Measurements from ENCODE around the gene MBNL2.

The MBNL2 gene

DNA sequence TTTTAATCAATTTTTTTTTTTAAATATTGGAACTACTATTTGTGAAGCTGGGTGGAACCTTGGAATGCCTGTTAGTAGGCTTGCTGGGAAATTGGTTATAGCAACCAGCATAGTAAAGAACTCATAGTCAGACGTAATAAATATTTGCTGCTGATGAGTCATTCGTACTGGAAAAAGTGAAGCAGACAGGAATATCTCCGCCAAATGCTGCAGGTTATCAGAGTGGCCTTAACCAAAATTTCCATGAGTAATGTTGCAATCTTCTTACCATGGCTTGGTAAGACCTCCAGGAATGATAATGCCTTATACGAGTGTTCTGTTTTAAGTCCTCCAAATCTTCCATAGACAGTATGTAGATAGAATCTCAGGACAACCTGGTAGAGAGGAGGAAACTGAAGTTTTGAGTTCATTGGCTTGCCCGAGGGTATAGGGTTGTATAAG lies 34.2 kb downstream of the MBNL2 start:
- Histone ChIP-seq H3K9ac (ENCODE audit: low read depth, low read length, poor library complexity) (no peak overlapping the region), H3K27ac (replicated peaks; ENCODE audit: low read length) (no peak overlapping the region), H3K4me3 (ENCODE audit: low read length in 2 of 2) (no peak overlapping the region), H2BK15ac (ENCODE audit: low read length) (no peak overlapping the region), H4K91ac (ENCODE audit: low read depth, low read length, poor library complexity) (no peak overlapping the region), H3K4me1 (ENCODE audit: control insufficient read depth in 2 of 2, insufficient read depth in 1 of 2, low read depth in 1 of 2, low read length in 2 of 2) (peaks cover 4 to 5% of the 10 kb centered on the region in 2 donors), H3K9me3 (replicated peaks in 1 of 2; ENCODE audit: control insufficient read depth in 2 of 2, insufficient read depth in 1 of 2, low read depth in 1 of 2, low read length in 2 of 2) (no peaks in the 10 kb centered on the region), H3K14ac (ENCODE audit: low read length) (no peak overlapping the region), H3K79me1 (ENCODE audit: low read depth, low read length) (peaks cover 3% of the 10 kb centered on the region), H3K36me3 (replicated peaks in 1 of 2; ENCODE audit: control insufficient read depth in 2 of 2, insufficient read depth in 2 of 2, low read length in 2 of 2) (no peaks in the 10 kb centered on the region), H3K4me2 (ENCODE audit: insufficient read depth, low read length, poor library complexity, severe bottlenecking) (no peak overlapping the region), H3K4ac (ENCODE audit: low read length) (no peak overlapping the region), H2BK120ac (ENCODE audit: low read depth, low read length) (no peak overlapping the region), H2BK12ac (ENCODE audit: low read length) (no peak overlapping the region), H3K18ac (ENCODE audit: low read length) (no peak overlapping the region), H3K23ac (ENCODE audit: low read depth, low read length, poor library complexity) (no peak overlapping the region), H3K27me3 (ENCODE audit: control insufficient read depth in 3 of 3, insufficient read depth in 3 of 3, low read depth in 1 of 3, low read length in 3 of 3) (no peaks in the 10 kb centered on the region), H2AK5ac (ENCODE audit: low read depth, low read length) (no peak overlapping the region), H2BK5ac (ENCODE audit: low read length) (no peak overlapping the region), H4K8ac (ENCODE audit: low read depth, low read length) (no peak overlapping the region), H2AFZ (ENCODE audit: low read length) (no peak overlapping the region)
- no peak for DNase-seq (ENCODE audit: low spot score)
- no CpG with 5 or more reads among the region's 5 CpGs for WGBS, 2 donors (ENCODE audit: extremely low coverage in 2 of 2, insufficient read length in 2 of 2, insufficient replicate concordance in 1 of 2)

DNA sequence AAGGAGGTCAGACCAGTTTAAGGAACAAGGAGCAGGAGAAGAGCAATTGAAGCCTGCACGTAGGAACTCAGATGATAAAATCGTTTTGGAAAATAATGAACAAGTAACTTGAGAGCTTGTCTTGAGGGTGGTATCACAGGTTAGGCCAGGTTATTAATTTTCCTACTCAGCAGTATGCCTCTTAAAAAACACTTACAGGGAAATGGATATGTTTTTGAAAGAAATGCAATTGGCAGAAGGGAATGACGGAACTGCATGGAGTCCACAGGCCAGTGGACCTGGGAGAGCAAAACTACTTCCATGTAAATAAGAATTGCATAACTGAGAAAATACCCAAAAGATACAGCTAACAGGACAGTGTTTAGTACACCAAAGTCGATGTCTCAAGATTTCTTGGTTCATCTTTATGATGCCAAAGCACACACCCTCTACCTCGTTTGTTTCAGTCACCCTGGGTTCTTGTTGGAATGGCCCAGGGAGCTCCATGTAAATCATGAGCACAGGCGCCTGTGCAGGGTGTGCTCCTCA lies 35.2 kb downstream of the MBNL2 start:
- no peak overlapping the region for H3K14ac ChIP-seq (ENCODE audit: low read length)
- H3K36me3 ChIP-seq (replicated peaks in 1 of 2; ENCODE audit: control insufficient read depth in 2 of 2, insufficient read depth in 2 of 2, low read length in 2 of 2): no peaks in the 10 kb centered on the region
- H3K9ac ChIP-seq (ENCODE audit: low read depth, low read length, poor library complexity): no peak overlapping the region
- H2AFZ ChIP-seq (ENCODE audit: low read length): no peak overlapping the region
- H2BK12ac ChIP-seq (ENCODE audit: low read length): no peak overlapping the region
- H4K8ac ChIP-seq (ENCODE audit: low read depth, low read length): no peak overlapping the region
- H3K4me1 ChIP-seq (ENCODE audit: control insufficient read depth in 2 of 2, insufficient read depth in 1 of 2, low read depth in 1 of 2, low read length in 2 of 2): peaks cover 5 to 6% of the 10 kb centered on the region in 2 donors
- no peak overlapping the region for H3K4ac ChIP-seq (ENCODE audit: low read length)
- no peak overlapping the region for H2AK5ac ChIP-seq (ENCODE audit: low read depth, low read length)
- H3K18ac ChIP-seq (ENCODE audit: low read length): no peak overlapping the region
- WGBS, 2 donors (ENCODE audit: extremely low coverage in 2 of 2, insufficient read length in 2 of 2, insufficient replicate concordance in 1 of 2): no CpG with 5 or more reads among the region's 6 CpGs
- H3K9me3 ChIP-seq (replicated peaks in 1 of 2; ENCODE audit: control insufficient read depth in 2 of 2, insufficient read depth in 1 of 2, low read depth in 1 of 2, low read length in 2 of 2): no peaks in the 10 kb centered on the region
- no peak overlapping the region for H3K4me3 ChIP-seq (ENCODE audit: low read length in 2 of 2)
- H3K23ac ChIP-seq (ENCODE audit: low read depth, low read length, poor library complexity): no peak overlapping the region
- no peaks in the 10 kb centered on the region for H3K27me3 ChIP-seq (ENCODE audit: control insufficient read depth in 3 of 3, insufficient read depth in 3 of 3, low read depth in 1 of 3, low read length in 3 of 3)
- H3K27ac ChIP-seq (replicated peaks; ENCODE audit: low read length): no peak overlapping the region
- no peak overlapping the region for H3K4me2 ChIP-seq (ENCODE audit: insufficient read depth, low read length, poor library complexity, severe bottlenecking)
- no peak overlapping the region for H4K91ac ChIP-seq (ENCODE audit: low read depth, low read length, poor library complexity)
- peaks cover 3% of the 10 kb centered on the region for H3K79me1 ChIP-seq (ENCODE audit: low read depth, low read length)
- H2BK15ac ChIP-seq (ENCODE audit: low read length): no peak overlapping the region
- H2BK120ac ChIP-seq (ENCODE audit: low read depth, low read length): no peak overlapping the region
- no peak for DNase-seq (ENCODE audit: low spot score)
- H2BK5ac ChIP-seq (ENCODE audit: low read length): no peak overlapping the region

DNA sequence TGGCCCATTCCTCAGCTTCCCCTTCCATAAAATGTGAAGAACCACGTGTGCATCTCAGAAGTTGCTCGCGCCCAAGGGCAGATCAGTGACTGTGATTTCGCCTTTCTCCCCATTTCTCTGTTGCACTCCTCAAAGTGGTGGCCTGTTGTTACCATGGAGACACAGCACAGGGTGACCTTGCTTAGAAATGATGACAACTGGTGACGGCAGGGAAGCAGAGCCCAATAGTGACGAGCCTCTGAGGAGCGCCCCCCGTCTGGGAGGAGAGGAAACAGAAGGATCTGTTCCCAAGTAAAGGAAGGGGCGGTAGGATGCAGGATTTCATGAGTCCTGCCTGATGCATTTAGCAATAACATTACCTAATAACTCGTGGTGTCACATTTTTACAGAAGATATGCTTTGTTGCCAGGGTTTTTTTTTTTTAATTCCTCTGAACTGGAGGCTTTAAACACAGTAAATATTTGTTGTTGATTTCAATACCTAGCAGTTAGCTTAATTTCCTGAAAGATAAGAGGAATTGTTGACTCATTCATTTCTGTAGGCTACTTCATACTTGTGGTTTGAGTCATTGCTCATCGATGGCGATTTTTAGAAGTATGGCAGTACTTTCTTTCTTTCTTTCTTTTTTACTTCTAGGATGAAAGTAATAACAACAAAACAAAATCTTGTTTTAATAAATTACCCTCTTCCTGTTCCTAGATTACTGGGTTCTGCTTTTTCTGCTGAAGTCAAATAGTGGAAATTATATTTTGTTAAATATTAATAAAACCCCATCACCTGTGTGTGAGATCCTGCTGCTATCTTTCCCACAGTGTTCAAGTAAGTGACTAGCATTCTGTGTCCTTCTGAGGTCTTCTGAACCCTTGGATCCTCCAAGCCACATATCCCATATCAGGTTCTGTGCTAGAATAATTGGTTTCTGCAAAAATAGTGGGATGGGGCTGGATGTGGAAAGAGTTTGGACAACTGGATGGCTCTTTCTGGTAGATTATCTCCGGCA lies 36.0 kb downstream of the MBNL2 start:
- H3K4me2 ChIP-seq (ENCODE audit: insufficient read depth, low read length, poor library complexity, severe bottlenecking): no peak overlapping the region
- no peaks in the 10 kb centered on the region for H3K27me3 ChIP-seq (ENCODE audit: control insufficient read depth in 3 of 3, insufficient read depth in 3 of 3, low read depth in 1 of 3, low read length in 3 of 3)
- H4K8ac ChIP-seq (ENCODE audit: low read depth, low read length): no peak overlapping the region
- H3K4me3 ChIP-seq (ENCODE audit: low read length in 2 of 2): no peak overlapping the region
- no peak overlapping the region for H4K91ac ChIP-seq (ENCODE audit: low read depth, low read length, poor library complexity)
- H3K36me3 ChIP-seq (replicated peaks in 1 of 2; ENCODE audit: control insufficient read depth in 2 of 2, insufficient read depth in 2 of 2, low read length in 2 of 2): no peaks in the 10 kb centered on the region
- no CpG with 5 or more reads among the region's 13 CpGs for WGBS, 2 donors (ENCODE audit: extremely low coverage in 2 of 2, insufficient read length in 2 of 2, insufficient replicate concordance in 1 of 2)
- no peak for DNase-seq (ENCODE audit: low spot score)
- H3K9me3 ChIP-seq (replicated peaks in 1 of 2; ENCODE audit: control insufficient read depth in 2 of 2, insufficient read depth in 1 of 2, low read depth in 1 of 2, low read length in 2 of 2): no peaks in the 10 kb centered on the region
- peaks cover 3% of the 10 kb centered on the region for H3K79me1 ChIP-seq (ENCODE audit: low read depth, low read length)
- no peak overlapping the region for H2BK120ac ChIP-seq (ENCODE audit: low read depth, low read length)
- H3K18ac ChIP-seq (ENCODE audit: low read length): no peak overlapping the region
- no peak overlapping the region for H2BK12ac ChIP-seq (ENCODE audit: low read length)
- H3K4ac ChIP-seq (ENCODE audit: low read length): no peak overlapping the region
- no peak overlapping the region for H3K14ac ChIP-seq (ENCODE audit: low read length)
- no peak overlapping the region for H2AFZ ChIP-seq (ENCODE audit: low read length)
- no peak overlapping the region for H2AK5ac ChIP-seq (ENCODE audit: low read depth, low read length)
- peaks cover 5 to 6% of the 10 kb centered on the region in 2 donors for H3K4me1 ChIP-seq (ENCODE audit: control insufficient read depth in 2 of 2, insufficient read depth in 1 of 2, low read depth in 1 of 2, low read length in 2 of 2)
- no peak overlapping the region for H2BK15ac ChIP-seq (ENCODE audit: low read length)
- no peak overlapping the region for H3K9ac ChIP-seq (ENCODE audit: low read depth, low read length, poor library complexity)
- no peak overlapping the region for H2BK5ac ChIP-seq (ENCODE audit: low read length)
- no peak overlapping the region for H3K27ac ChIP-seq (replicated peaks; ENCODE audit: low read length)
- H3K23ac ChIP-seq (ENCODE audit: low read depth, low read length, poor library complexity): no peak overlapping the region

DNA sequence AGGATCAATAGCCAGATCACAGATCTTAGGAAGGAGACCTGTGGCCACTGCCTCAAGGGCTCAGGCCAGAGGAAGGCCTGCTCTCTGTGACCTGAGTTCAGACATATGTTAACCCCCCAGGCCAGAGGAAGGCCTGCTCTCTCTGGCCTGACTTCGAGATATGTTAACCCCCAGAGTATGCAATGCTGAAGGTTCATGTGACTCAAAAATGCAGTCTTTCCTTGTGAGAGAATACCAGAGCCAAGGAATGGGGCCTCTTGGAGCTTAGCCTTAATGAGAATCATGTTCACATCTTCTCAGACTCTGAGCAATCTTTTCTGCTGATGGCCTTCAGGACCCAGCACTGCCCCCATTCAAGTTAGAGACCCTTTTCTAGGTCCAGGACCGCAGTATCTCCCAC lies 36.7 kb downstream of the MBNL2 start:
- H2AFZ ChIP-seq (ENCODE audit: low read length): no peak overlapping the region
- H3K36me3 ChIP-seq (replicated peaks in 1 of 2; ENCODE audit: control insufficient read depth in 2 of 2, insufficient read depth in 2 of 2, low read length in 2 of 2): no peaks in the 10 kb centered on the region
- no peaks in the 10 kb centered on the region for H3K27me3 ChIP-seq (ENCODE audit: control insufficient read depth in 3 of 3, insufficient read depth in 3 of 3, low read depth in 1 of 3, low read length in 3 of 3)
- no peak overlapping the region for H3K4me2 ChIP-seq (ENCODE audit: insufficient read depth, low read length, poor library complexity, severe bottlenecking)
- no peak for DNase-seq (ENCODE audit: low spot score)
- no peak overlapping the region for H3K23ac ChIP-seq (ENCODE audit: low read depth, low read length, poor library complexity)
- H3K79me1 ChIP-seq (ENCODE audit: low read depth, low read length): peaks cover 3% of the 10 kb centered on the region
- no peak overlapping the region for H3K4me3 ChIP-seq (ENCODE audit: low read length in 2 of 2)
- WGBS, 2 donors (ENCODE audit: extremely low coverage in 2 of 2, insufficient read length in 2 of 2, insufficient replicate concordance in 1 of 2): no CpG with 5 or more reads among the region's 2 CpGs
- H2AK5ac ChIP-seq (ENCODE audit: low read depth, low read length): no peak overlapping the region
- H4K8ac ChIP-seq (ENCODE audit: low read depth, low read length): no peak overlapping the region
- no peak overlapping the region for H2BK15ac ChIP-seq (ENCODE audit: low read length)
- H3K9ac ChIP-seq (ENCODE audit: low read depth, low read length, poor library complexity): no peak overlapping the region
- no peak overlapping the region for H3K4ac ChIP-seq (ENCODE audit: low read length)
- H3K18ac ChIP-seq (ENCODE audit: low read length): no peak overlapping the region
- no peak overlapping the region for H2BK120ac ChIP-seq (ENCODE audit: low read depth, low read length)
- H2BK5ac ChIP-seq (ENCODE audit: low read length): no peak overlapping the region
- H3K9me3 ChIP-seq (replicated peaks in 1 of 2; ENCODE audit: control insufficient read depth in 2 of 2, insufficient read depth in 1 of 2, low read depth in 1 of 2, low read length in 2 of 2): no peaks in the 10 kb centered on the region
- H2BK12ac ChIP-seq (ENCODE audit: low read length): no peak overlapping the region
- H3K14ac ChIP-seq (ENCODE audit: low read length): no peak overlapping the region
- H3K4me1 ChIP-seq (ENCODE audit: control insufficient read depth in 2 of 2, insufficient read depth in 1 of 2, low read depth in 1 of 2, low read length in 2 of 2): peaks cover 5 to 6% of the 10 kb centered on the region in 2 donors
- H4K91ac ChIP-seq (ENCODE audit: low read depth, low read length, poor library complexity): no peak overlapping the region
- no peak overlapping the region for H3K27ac ChIP-seq (replicated peaks; ENCODE audit: low read length)

Data from neuronal stem cell (in vitro differentiated cells).